ENCODE data around the gene LENEP. TPM values are rescaled to one million over a fixed set of nuclear protein-coding genes. Genes with fewer than 3 reads are reported as not detected.
A peak's percentile ranks its signal among the peaks of the same experiment; 100 is the strongest.

LENEP gene, protein sequence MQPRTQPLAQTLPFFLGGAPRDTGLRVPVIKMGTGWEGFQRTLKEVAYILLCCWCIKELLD
- not detected for total RNA-seq
- long read RNA-seq = 0 reads

DNA sequence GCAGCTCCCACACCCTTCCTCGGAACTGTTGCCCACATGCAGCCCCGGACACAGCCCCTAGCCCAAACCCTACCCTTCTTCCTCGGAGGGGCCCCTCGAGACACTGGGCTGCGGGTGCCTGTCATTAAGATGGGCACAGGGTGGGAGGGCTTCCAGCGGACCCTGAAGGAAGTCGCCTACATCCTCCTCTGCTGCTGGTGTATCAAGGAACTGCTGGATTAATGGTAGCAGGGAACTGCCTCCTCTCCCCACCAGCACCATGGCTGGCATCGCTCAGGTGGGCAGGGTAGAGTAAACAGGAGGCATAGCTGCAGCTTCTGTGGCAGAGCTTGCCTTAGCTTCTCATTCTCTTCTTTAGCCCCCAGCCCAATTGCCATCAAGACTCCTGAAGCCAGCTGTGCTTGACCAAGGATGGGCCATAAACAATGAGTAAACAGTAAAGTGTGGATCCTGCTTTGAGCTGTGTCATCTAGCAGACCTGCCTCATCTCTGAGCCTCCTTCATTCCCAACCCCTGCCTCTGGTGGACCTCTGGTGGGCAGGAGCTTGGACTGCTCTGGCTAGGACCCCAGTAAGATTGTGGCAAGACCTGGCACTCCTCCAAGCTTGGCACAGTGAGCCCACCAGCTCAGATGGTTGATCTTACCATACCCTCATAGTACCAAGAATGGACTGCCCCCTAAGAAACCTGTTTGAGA lies at the start of gene LENEP:
TSS of gene LENEP (plus strand) at position 15 of the 697 bp plus-strand sequence. CDS start at position 37, 22 bp downstream.
- ATAC-seq (ENCODE audit: poor library complexity) (no peak), DNase-seq (no peak)
- intact Hi-C loops (cut with DNase I) = no loop called here

DNA sequence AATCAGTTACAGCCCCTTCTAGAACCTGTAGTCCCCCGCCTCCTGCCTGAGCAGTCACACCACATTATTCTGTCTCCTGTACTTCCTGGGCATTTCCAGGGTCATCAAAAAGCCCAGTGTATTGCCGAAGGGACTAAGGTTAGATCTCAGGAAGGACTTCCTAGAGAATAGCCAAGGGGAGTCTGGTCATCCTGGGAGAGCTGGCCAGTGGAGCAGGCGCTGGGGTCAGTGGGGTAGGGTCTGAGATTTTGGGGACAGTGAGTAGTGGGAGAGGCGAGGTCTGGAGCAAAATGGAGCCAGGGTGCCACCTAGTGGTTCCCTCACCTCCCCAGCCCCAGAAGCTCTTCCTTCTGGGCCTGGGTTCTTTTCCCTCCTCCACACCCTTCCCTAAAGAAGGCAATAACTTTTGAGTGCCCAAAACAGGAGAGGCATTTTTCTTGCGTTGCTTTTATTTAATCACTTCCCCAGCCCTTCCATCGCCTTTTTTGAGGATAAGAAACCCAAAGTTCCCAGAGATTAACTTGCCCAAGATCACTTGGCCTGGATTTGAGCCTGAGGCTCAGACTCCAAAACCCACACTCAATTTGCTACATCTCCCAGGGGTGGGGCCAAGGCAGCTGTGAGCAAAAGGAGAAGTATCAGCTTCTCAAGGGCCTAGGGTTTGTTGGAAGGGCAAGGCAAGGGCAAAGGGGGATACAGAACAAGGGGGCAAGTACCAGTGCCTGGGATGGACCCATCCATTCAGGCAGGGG lies 49.6 kb upstream of the LENEP start:
- DNase-seq (no peak), ATAC-seq (ENCODE audit: poor library complexity) (peak; percentile 63)
- intact Hi-C loops (cut with DNase I) = no loop called here

- ATAC-seq (ENCODE audit: poor library complexity) (peak; percentile 8), DNase-seq (no peak)
- intact Hi-C loops (cut with DNase I) = no loop called here
Observed at GRCh38 chr1:154944401-154945159, 48.8 kb upstream of the LENEP start.

GRCh38 chr1:154945160-154945961 lies 48.0 kb upstream of the LENEP start:
- ATAC-seq (ENCODE audit: poor library complexity) (no peak), DNase-seq (no peak)
- intact Hi-C loops (cut with DNase I) = no loop called here

GRCh38 chr1:154945962-154946850 lies 47.2 kb upstream of the LENEP start:
- intact Hi-C loops (cut with DNase I) = no loop called here
- no peak for DNase-seq
- ATAC-seq (ENCODE audit: poor library complexity) = no peak

DNA sequence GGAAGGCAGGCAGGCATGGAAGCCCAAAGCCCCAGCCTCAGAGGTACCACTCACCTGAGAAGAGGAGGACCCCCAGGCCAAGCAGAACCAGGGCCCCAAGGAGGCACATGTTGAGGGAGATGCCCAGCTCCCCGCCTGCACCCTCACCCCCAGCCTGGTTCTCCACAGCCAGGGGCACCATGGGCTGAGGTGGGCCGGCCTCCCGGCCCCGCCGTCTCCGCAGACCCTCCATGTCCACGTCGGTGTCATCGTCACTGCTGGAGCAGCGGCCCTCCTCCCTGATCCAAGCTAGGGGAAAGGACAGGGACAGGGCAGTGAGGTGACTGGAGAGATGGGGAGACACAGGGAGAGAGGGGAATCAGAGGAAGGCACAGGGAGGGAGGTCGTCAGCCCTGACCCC lies 45.3 kb upstream of the LENEP start:
- DNase-seq (no peak), ATAC-seq (ENCODE audit: poor library complexity) (no peak)
- intact Hi-C loops (cut with DNase I) = no loop called here

- intact Hi-C loops (cut with DNase I) = no loop called here
- ATAC-seq (ENCODE audit: poor library complexity) (no peak), DNase-seq (no peak)
Observed at GRCh38 chr1:154951901-154952657, 41.3 kb upstream of the LENEP start.

DNA sequence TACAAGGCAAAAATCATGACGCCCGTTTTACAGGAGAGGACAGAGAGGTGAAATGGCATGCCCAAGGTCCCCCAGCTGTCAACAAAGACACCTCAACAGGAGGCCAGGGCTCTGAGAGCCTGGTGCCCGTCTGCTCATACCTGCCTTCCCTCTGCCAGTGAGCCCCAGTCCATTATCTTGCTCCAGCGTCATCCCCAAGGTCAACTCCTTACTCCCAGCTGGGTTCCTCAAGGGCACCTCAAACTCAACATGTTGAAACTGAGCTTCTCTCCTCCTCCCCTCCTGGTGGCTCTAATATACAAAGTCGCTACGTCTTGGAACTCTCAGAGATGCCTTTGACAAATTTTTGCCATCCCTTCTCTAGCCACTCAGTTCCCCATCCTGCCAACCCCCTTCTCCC lies 40.7 kb upstream of the LENEP start:
- DNase-seq (no peak), ATAC-seq (ENCODE audit: poor library complexity) (no peak)
- intact Hi-C loops (cut with DNase I) = no loop called here

DNA sequence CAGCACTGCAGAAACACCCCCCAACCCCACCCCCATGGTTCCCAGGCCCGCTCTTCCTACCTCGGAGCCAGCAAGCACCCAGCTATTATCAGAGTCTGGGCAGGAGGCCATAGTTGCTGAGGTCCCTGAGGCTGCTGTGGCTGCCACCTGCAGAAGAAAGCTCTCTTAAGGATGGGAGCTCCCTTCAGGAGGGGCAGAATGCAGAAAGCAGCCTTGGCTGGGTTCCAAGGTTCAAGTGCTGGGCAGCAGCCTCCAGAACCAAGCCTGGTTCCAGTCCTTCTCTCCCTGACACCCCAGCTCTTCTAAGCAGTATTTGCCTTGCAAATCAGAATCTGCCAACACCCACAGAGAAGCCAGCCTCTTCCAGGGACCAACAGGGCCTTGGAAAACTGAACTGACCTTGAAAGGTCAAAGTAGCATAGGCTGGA lies 39.8 kb upstream of the LENEP start:
- DNase-seq = no peak
- no peak for ATAC-seq (ENCODE audit: poor library complexity)
- intact Hi-C loops (cut with DNase I) = no loop called here

GRCh38 chr1:154954541-154954940 lies 38.8 kb upstream of the LENEP start:
- intact Hi-C loops (cut with DNase I) = no loop called here
- DNase-seq (no peak), ATAC-seq (ENCODE audit: poor library complexity) (no peak)

DNA sequence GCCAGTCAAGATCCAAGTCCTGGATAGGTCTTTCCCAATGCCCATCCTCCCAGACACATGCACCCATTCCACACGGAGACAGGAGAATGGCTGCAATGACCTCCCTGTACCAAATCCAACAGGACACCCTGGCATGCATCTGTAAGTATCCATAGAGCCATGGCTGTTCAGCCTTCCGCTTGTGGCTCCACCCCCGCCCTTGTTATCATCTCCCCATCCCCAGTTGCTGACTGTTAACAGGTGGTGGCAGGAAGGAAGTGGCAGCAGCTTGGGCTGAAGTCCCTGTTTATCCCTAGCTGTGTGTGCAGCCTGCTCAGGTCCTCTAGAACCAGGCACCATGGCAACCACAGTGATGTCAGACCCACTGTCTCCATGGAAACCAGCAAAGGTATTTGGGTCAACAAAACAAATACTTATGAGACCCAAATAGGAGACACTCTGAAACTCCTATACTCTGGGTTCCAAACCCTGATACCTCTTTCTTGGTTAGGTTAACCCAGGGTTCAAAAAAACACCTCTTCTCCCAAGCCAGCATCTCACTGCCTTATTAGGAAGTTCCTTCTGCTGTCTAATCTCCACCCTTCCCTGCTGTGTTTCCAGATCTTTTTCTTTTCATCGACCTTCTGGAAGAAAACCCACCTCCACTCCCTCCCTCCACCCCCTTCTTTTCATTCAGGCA lies 38.2 kb upstream of the LENEP start:
- no peak for ATAC-seq (ENCODE audit: poor library complexity)
- DNase-seq = no peak
- intact Hi-C loops (cut with DNase I) = no loop called here

DNA sequence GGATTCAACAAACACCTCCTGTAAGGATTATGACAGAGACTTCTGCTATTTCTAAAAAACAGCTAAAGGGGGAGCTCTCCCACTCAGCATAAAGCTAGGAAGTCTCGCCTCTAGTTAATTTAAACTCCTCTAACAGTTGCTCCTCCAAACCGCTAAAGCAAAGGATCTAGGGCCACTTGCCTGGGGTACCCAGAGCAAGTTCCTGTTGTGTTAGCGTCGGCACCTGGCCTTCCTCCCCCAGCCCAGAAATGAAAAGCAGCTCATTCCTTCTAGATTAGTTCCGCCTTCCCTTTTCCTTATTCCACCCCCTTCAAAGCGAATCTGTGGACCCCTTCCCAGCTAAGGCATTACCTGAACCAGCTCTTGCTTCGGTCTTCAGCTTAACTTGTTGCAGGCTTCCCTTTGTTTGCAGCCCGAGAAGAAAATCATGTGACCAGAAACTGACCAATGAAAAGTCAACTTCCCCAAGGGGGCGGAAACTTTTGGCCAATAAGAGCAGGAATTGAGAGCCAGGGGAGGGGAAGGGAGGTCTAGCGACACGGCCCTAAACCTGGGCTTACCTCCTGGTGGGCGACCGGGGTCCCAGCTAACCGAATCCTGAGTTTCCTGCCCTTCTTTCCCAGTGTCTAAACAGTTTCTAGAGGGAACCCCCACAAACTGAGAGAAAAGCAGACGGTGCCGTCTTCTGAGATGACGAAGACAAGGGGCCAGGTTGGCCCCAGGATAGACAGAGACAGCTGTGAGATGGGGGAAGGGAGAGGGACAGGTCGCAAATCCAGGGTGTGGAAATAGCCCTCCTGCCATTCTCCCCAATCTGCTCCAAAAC lies 37.5 kb upstream of the LENEP start, which contains the start of gene PBXIP1:
TSS of gene PBXIP1 (minus strand) at position 382 of the 826 bp plus-strand sequence. CDS start 2,378 bp downstream, outside the sequence.
- intact Hi-C loops (cut with DNase I) = no loop called here
- DNase-seq = no peak
- ATAC-seq (ENCODE audit: poor library complexity) = peak; percentile 92

DNA sequence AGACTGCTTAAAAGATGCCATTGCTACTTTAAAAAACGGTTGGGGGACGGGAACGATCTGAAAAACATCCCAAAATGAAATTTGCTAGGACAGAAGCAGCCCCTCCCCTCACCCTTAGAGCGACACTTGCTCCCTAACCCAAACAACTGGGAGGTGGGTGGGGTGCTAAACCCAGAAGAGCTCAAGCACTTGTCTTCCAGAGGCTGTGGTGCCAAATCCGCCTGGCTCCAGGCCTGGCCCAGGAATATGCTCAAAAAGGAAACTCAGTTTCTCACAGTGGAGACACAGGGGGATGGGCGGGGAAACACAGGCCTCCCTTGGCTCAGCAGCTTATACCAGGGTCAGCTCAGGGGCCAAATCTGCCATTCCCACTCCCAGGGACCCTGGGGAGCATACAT lies 36.8 kb upstream of the LENEP start:
- DNase-seq (peak; percentile 74), ATAC-seq (ENCODE audit: poor library complexity) (peak; percentile 19)
- intact Hi-C loops (cut with DNase I) = no loop called here

- intact Hi-C loops (cut with DNase I) = no loop called here
- DNase-seq (no peak), ATAC-seq (ENCODE audit: poor library complexity) (no peak)
Observed at GRCh38 chr1:154957091-154957657, 36.2 kb upstream of the LENEP start.

- ATAC-seq (ENCODE audit: poor library complexity) (no peak), DNase-seq (no peak)
- intact Hi-C loops (cut with DNase I) = no loop called here
Observed at GRCh38 chr1:154958036-154958435, 35.4 kb upstream of the LENEP start.

Measured in Right ventricle myocardium superior (tissue), 1 donor.